HG03280 (cell line): ENCODE results near the gene PPFIA4.

Experiments used
- ATAC-seq: cut with Tn5 transposase; IDR thresholded peaks from one replicate; pipeline ENCODE4 v1.9.1; 2021; ENCODE audit warnings: mild to moderate bottlenecking, moderate library complexity; ENCODE audit not compliant: unreplicated experiment

The PPFIA4 gene

DNA sequence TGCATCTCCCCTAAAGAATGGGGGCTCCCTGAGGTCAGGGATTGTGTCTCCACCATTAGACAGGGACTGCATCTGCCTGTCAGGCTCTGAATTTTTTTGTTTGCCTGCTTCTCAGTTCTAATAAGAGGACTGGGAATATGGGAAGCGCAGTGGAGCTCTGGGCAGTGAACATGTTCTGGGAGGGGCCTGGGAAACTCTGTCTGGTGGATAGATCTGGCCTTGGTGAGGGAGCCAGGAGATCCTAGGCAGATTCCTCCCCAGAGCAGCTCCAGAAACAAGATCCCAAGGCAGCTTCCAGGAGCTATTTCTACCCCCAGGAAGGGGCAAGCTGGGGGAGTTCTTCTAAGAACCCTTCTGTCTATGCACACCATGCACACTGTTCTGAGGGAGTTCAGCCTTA, 72.2 kb downstream of the PPFIA4 start:
- no peak for ATAC-seq

DNA sequence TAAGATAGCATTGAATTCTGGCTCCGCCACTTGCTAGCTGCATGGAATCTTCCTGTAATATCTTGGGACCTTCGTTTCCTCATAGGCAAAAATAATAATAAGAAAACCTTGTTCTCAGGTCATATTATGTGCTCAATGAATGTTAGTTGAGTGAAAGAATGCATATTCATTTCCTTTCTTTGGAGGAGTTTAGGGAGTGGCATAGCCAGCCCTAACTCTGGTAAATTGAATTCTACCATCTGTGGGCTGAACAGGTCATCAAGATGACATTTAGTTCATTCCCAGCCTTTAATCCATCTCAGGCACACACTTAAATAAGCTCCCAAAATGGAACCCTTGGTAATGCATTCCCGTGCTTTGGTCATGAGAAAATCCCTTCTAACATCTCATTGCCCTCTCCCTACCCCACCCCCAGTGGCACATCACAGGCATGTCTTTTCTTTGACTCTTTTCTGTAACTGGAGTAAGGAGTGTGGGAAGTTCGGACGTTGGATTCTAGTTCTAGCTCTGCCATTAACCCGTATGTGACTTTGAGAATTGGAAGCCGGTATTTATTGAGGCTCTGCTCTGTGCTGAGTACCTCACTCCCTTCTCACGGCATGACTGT, 72.7 kb downstream of the PPFIA4 start:
- no peak for ATAC-seq

DNA sequence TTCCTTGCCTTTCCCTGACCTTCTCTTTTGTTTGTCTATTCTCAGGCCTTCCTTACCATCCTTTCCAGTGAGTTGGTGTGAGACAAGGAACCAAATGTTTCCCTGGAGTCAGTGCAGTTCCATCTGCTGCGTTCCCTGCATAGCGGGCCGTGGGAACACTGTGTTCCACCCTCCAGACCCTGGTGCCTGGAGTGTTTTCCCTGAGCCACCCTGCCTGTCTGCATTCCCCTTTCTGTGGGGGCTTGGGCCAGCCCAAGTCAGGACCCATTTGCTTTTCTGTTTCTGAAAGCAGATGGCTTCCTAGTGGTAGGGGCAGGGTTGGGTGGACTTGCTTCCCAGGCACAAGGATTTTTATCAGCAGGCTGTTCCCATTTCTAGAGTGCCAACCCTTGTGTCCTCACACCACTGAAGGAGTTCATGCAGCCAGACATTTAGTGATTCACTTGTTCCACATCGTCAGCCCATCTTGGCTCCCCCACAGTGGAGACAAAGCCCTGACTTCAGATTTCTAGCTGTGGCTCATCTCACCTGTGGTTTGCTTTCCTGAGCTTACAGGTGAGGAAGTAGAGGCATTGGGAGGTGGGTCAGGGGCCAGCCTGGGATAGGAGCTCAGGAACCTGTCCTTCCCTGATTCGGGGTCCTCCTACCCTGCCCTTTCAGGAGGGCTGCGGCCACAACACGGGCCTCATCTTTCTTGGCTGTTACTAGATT, 73.7 kb downstream of the PPFIA4 start:
- no peak for ATAC-seq

DNA sequence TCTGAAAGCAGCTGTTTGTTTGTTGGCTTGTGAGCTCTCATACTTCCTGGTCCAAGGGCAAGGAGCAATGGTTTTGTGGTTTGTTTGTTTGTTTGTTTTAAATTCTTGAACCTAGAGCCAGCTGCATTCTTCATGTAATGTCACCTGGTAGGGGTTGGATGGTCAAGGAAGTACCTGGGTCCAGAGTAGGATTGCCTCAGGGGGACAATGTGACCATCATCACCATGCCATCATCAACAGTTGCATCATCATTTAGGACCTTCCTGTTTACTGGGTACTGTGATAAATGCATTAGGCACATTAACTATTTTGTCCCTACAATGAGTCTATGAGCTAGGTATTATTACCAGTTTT, 74.2 kb downstream of the PPFIA4 start:
- no peak for ATAC-seq

DNA sequence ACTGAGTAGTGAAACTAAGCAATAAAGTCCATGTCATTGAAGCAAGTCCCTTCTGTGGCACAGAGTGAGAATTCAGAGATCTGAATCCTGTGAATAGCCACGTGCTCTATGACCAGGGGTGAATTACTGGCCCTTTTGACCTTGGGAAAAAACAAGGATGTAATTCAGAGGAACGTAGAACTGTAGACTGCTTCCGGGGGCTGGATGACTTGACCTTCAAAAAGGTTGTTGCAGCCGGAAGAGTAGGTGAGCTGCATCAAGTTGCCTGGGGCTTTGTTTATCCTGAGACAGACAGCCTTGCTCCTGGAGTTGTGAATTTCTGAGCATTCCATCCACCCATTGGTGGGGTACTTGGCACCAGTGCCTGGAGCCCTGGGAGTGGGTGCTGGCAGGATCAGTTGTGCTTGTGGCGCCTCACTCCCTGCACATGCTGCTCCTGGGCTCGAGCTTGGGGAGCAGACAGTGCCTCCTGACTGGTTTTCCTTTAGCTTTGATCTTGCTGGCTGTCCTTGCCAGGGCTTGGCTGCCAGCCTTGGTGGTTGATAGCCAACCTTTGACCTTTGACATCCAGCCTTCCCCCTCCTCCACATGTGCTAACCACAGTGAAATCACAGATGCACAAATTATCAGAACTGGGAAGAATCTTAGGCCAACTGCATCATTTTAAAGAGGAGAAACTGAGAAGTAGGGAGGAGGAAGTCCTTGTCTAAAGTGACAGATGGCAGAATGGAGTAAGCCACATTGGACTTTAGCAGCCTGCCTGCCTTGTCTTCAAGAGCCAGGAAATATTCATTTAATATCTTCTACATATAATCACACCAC, 75.7 kb downstream of the PPFIA4 start:
- ATAC-seq: no peak

DNA sequence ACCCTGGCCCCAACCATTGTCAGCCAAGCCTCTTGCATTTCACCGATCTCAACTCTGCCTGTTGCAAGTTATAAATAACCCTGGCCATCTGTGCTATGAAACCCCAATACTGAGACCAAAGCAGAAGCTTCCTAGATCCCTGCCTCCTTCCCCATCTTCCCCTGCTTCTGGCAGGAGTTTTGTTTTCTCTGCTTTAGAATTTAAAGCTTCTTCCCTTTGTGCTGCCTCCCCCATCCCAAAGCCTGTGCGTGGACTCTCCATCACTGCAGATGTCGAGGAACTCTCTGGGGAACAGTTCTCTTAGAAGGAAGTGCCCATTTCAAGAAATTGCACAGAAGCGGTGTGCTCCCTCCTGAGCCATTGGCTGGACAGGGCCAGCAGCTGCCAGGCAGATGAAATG, 76.9 kb downstream of the PPFIA4 start:
- ATAC-seq: no peak

DNA sequence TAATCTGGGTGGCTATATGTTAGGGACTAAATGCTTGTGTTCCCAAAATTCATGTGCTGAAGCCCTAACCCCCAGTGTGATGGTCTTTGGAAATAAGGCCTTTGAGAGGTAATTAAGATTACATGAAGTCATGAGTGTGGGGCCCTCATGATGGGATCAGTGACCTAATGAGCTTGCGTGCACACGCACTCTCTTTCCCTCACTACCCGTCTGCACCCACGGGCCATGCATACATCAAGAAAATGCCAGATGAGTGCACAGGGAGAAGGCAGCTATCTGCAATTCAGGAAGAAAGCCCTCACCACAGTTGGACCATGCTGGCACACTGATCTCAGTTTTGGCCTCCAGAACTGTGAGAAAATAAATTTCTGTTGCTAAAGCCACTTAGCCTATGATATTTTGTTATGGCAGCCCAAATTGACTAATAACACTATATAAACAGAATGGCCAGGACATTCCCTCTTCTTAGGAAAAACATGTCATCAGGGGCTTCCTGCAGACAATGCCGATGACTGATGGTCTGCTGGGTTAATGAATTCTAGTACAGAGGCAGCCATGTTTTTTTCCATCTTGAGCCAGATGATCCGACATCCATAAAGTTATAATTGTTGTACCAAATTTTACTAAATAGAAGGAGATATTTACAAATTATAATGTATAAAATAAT, 77.7 kb downstream of the PPFIA4 start:
- ATAC-seq: no peak

DNA sequence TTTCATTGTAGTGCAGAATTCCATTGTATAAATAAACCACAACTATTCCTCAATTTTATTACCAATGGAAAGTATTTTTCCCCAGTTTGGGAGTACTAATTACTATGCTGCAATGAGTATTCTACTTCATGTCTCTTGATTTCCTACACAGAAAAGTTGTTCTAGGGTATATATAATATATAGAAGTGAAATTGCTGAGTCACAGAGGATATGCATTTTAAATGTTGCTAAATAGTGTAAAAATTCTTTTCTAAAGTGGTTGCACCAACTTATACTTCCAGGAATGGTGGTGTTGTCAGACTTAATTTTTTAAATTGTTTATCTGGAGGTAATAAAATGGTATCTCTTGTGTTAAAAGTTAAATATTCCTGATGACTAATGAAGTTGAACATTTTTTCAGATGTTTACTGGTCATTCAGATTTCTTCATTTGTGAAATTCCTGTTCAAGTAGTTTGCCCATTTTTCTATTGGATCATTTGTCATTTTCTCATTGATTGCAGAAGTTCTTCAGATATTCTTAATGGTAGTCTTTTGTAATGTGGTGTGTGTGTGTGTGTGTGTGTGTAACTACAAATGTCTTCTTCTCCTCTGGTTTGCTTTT, 78.6 kb downstream of the PPFIA4 start:
- ATAC-seq: no peak

DNA sequence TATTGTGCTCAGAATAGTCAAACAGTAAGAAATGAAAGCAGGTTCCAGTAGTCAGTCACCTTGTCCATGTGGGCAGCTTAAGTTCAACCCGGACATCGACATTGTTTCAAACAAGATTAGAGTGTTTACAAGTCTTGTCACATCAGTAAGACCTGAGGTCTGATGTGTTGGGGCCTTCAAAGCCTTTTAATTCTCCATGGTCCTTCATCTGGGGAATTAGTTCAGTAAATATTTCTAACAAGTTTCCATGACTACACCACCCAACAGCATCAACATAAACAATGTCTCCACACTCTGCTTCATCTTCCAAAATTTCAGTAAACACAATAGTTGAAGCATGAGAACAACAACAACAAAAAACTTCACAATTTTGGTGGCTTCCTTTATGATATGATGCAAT, 86.2 kb downstream of the PPFIA4 start:
- ATAC-seq: no peak

DNA sequence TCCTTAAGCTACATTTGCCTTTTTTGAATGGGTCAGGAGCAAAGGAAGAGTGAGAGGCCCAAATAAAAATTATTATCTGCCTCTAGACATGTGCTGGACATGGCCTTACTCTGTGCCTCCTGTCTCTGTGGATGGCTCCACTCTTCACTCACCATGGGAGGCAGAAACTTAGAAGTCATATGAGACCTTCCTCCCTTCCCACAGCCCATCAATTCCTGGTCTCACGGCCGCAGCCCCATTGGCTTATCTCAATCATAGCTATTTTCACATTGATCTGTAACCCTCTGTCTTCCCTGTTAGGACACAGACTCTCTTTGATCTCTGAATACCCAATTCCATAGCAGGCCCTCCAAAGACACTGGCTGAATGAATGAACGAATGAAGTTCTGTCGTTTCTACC, 87.0 kb downstream of the PPFIA4 start:
- no peak for ATAC-seq

DNA sequence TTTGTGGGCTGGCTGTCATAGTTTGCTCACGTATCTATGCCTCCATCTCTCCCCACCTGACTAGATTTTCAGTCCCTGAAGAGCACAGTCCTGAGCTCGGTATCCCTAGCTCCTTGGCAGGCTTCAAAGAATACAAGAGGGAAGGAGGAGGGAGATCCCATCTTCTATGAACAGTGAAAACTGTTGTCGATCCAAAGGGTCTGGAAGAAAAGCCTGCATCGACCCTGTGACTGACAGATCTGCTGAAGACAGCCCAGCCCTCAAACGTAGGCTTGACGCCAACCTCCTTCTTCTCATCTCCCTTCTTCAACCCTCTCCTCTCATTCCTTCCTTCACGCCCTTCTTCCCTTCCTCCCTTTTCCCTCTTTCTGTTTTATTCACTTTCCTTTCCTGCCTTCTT, 87.9 kb downstream of the PPFIA4 start:
- no peak for ATAC-seq

DNA sequence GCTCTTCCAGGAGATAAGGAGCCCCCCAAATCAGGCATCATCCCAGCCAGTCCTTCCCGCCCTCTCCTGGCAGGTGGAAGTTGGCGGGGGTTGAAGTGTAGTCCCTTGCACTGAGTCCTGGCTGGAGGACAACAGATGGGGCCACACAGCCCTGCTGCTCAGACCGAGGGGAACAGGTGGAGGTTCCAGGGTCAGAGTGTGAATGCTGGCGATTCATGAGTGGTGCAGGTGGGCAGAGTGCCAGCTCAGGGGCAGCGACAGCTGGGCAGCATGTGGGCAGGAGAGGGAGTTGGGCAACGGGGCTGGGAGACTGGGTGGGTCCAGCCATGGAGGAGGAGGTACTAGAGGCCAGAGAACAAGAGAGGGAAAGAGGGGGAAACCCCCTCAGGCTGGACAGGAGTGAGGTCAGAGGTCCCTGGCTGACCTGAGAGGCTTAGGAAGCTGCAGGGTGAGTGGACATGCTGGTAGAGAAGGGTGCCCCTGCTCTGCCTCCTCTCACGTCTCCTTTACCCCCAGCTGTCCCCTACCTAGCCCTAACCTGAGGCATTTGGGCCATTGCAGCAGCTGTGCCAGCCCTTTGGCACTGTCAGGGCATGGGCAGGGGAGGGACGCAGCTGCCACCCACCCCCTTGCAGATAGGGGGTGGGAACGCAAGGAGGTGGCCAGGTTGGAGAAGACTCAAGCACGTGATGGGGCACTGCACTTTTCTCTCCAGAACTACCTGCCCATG, 90.0 kb downstream of the PPFIA4 start:
- ATAC-seq: no peak

DNA sequence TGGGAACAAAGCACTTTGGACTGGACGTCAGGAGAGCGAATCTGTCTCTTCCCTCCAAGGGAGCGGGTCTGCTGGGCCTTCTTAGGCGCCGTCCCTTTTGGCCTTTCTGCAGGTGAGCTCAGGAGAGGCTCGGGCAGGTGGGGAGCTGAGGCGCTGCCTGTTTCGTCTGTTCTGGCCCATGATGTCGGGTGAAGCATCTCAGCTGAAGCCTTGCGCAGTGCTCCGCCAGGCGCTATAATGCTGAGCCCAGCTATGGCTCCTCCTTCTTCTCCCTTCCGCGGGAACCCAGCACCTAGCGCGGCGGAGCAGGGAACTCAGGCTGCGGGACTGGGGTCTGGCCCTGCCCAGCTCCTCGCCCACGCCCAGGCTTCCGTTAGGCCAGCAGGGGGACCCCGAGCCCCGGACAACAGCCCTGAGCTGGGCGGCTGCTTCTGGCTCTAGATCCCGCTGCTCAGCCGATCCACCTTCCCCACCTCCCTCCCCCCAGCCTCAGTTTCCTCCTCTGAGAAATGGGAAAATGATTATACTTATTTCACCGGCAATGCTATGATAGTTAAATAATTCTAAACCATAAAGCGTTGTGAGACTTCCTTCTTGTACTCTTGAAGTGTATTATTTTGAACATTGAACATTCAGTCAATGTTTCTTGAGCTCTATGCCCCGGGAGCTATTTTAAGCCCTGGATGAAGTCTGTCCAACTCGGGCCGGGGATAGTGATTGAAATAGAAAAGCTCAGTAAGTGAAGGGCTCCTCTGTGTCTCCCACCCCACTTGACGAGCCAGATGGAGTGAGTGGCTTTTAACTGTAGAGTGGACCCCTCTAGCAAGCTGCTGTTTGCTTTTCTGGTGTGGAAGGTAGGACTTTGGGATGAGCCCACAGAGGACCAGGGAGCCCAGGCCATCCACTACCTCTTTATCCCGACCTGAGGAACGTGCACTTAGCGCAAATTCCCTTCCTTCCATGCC, 91.6 kb downstream of the PPFIA4 start:
- ATAC-seq: no peak

DNA sequence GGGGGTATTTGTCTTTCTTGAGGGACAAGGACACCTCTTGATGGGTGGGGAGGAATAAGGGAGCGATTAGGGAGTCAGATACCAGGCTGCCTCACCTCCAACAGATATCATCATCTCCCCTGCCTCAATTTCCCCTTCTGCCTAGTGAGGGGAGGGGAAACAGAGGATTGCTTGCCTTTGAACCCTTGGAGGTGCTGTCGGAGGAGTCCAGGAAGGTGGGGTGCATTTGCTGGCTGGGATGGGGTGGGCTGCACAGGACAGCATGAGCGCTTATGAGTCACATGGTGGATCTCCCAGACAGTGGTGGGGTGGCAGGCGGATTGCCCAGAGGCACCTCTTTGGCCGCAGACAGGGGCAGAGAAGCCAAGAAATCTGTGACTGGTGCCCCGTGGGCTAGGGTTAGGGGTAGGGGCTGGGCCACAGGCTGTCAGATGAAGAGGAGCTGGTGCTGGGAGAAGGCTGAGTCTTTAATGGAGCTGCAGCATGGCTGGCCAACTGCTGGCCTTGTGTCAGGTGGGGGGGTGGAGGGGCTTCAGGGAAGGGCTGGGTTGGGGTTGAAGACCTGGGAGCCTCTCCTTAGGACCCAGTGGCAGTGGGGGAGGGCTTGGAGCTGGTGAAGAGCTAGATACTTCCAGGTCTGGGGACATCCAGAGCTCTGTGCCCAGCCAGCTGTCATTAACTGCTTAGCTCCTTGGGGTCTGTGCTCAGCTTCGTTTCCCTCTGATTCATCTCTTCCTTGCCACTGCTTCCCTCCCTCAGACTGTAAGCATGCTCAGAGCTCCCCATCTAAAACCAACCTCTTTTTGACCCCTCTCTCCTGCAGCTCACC, 94.2 kb downstream of the PPFIA4 start:
- no peak for ATAC-seq

DNA sequence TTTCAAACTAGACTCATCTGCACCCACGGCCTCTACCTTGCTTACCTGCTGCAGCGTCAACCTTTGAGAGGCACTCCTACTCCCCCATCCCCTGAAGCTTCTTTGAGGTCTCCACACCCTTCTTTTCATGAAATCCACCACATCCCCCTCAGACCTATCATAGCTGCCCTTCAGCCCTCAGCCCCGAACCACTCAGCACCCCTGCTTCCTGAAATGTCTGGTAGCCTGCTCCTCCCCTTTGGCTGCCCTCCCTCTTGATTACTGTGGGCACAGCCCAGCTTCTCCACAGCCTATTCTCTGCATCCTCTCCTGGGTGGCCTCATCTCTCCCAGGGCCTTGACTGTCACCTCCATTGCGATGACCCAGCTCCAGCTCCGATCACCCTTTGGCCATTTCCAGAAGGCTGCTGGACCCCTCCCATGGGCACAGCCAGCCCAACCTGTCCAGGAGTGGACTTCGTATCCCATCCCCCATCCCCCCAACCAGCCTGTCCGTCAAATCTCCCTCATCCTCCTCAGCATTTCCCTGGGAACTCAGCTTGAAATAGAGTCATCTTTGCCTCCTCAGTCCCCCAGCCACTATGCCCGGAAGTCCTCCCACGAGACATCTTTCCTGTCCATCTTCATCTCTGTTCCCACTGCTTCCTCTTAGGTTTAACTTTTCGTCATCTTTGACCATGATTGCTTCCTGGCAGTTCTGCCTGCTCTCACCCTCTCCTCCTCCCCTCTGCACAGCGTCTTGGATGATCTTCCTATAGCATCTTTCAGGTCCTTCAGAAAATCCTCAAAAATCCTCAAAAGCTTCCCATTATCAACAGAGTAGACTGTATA, 95.1 kb downstream of the PPFIA4 start:
- no peak for ATAC-seq

DNA sequence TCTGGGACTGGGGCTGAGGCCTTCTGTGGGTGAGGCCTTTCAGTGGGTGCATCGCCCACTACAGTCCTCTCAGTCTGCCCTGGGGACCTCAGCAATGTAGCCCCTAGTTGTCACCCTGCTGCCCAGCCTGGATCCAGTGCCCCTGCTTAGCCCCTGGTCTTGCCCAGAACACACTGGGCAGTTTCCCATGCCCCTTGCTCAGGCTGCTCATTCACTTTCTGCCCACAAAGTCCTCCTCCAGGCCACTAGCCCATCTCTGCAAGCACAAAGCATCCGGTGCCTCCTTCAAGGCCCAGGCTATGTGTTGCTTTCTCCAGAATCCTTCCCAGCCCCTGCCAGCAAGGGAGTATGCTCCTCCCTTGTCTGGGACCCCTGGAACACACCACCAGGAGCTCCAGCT, 95.9 kb downstream of the PPFIA4 start:
- no peak for ATAC-seq

DNA sequence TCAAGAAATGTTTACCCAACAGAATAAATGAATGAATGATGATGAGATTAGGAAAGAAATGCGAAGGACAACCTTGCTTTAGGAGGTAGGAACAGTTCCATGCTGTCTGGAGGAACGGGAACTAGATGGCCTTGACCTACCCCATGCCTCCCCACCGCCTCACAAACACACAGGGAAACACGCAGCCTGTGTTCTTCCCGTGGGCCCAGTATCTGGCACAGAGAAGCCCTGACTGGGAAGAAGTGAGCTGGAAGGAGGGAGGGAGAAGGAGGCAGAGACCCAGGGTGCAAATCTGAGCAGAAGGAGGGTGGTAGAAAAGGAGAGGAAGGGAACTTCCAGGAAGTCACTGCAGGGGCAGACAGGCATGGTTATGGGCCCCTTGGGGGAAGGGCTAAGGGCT, 97.7 kb downstream of the PPFIA4 start:
- ATAC-seq: no peak
